Glutamatergic neuron (in vitro differentiated cells): Measurements from ENCODE around the gene DHCR24. TPM values are rescaled to one million over a fixed set of nuclear protein-coding genes. Genes with fewer than 3 reads are reported as not detected.

Experiments used
- DNase-seq: peaks from one replicate; pipeline ENCODE4 v3.0.0; 2022
- H3K27ac Mint-ChIP-seq: one replicate; pipeline ENCODE4 v1.8.0; 2020; ENCODE audit warnings: mild to moderate bottlenecking, mixed read lengths, inconsistent platforms; ENCODE audit not compliant: unreplicated experiment
- H3K27me3 Mint-ChIP-seq: one replicate; pipeline ENCODE4 v1.8.0; 2020; ENCODE audit warnings: mild to moderate bottlenecking, moderate library complexity, mixed read lengths, inconsistent platforms; ENCODE audit not compliant: unreplicated experiment
- H3K36me3 Mint-ChIP-seq: one replicate; pipeline ENCODE4 v1.8.0; 2020; ENCODE audit warnings: mild to moderate bottlenecking, mixed read lengths, inconsistent platforms; ENCODE audit not compliant: unreplicated experiment
- H3K4me1 Mint-ChIP-seq: one replicate; pipeline ENCODE4 v1.8.0; 2020; ENCODE audit warnings: mild to moderate bottlenecking, low read depth, mixed read lengths, inconsistent platforms; ENCODE audit not compliant: unreplicated experiment
- H3K4me3 Mint-ChIP-seq: one replicate; pipeline ENCODE4 v1.8.0; 2020; ENCODE audit warnings: mild to moderate bottlenecking, mixed read lengths, inconsistent platforms; ENCODE audit not compliant: unreplicated experiment
- H3K9me3 Mint-ChIP-seq: one replicate; pipeline ENCODE4 v1.8.0; 2020; ENCODE audit warnings: mild to moderate bottlenecking, moderate library complexity, mixed read lengths, inconsistent platforms; ENCODE audit not compliant: unreplicated experiment
- total RNA-seq: library from RNA; stranded (reverse); fragmentation: NEBNext Ultra II Directional; extraction: Animal tissue kit (Norgen Biotek cat#: 25700); gene quantifications from one replicate; pipeline ENCODE4 v1.2.1, GENCODE V29; 2021; ENCODE audit not compliant: unreplicated experiment
- TF ChIP-seq, protein P1 (sequence below): fragments of 200-600 bp; sonication (generic); IDR thresholded peaks from one replicate; pipeline ENCODE4 v1.5.0; 2021; ENCODE audit not compliant: partially characterized antibody, unreplicated experiment

The DHCR24 gene
- total RNA-seq, 1 donor from 2014 or later: 284 TPM

GRCh38 chr1:54812801-54813484 lies 74.1 kb downstream of the DHCR24 start:
- Mint-ChIP-seq H3K36me3 (no peaks in the 10 kb centered on the region), H3K27me3 (peaks cover 2% of the 10 kb centered on the region), H3K27ac (no peak overlapping the region), H3K9me3 (no peaks in the 10 kb centered on the region), H3K4me1 (peaks cover 4% of the 10 kb centered on the region), H3K4me3 (no peak overlapping the region)
- DNase-seq: no peak
- TF ChIP-seq, protein P1, sequence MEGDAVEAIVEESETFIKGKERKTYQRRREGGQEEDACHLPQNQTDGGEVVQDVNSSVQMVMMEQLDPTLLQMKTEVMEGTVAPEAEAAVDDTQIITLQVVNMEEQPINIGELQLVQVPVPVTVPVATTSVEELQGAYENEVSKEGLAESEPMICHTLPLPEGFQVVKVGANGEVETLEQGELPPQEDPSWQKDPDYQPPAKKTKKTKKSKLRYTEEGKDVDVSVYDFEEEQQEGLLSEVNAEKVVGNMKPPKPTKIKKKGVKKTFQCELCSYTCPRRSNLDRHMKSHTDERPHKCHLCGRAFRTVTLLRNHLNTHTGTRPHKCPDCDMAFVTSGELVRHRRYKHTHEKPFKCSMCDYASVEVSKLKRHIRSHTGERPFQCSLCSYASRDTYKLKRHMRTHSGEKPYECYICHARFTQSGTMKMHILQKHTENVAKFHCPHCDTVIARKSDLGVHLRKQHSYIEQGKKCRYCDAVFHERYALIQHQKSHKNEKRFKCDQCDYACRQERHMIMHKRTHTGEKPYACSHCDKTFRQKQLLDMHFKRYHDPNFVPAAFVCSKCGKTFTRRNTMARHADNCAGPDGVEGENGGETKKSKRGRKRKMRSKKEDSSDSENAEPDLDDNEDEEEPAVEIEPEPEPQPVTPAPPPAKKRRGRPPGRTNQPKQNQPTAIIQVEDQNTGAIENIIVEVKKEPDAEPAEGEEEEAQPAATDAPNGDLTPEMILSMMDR: no peak

DNA sequence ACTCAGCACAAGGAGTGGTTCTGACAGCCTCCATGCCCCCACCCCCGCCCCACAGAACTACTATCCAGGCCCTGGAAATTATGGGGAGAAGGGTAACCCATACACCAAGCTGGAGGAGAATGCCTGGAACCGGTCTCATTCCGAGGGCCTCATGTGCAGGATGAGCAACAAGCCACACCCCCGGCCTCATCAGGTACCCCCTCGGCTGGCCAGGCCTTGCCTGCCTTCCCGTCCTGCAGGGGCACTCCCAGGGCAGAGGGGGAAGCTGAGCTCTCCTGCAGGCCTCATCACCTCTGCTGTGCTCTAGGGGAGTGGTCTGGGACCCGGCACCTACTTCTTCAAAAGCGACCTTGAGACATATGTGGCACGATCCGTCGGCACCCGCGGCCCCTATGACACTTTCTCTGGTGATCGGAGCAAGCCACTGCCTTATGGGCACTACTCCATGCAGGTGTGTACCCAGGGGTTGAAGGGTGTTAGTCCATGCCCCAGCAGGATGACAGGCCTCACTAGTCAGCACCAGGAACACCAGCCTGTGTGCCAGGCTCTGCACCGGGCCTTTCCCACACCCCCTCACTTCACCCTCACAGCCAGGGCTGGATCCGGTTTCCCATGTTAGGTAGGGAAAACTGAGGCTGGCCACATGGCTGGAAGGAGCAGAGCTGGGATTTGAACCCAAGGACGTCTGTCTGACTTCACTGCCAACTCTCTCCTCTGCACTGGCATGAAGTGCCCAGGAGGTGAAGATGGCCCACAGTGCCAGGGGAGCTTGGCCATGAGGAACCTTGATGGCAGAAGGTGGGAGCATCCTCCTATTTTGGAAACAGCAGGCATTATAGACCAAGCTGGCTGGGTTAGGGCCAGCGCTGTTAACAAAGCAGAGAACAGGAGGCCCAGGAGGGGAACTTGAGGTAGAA lies 75.0 kb downstream of the DHCR24 start:
- Mint-ChIP-seq H3K4me3 (no peak overlapping the region), H3K9me3 (no peaks in the 10 kb centered on the region), H3K27me3 (peaks cover 2% of the 10 kb centered on the region), H3K27ac (no peak overlapping the region), H3K4me1 (peaks cover 4% of the 10 kb centered on the region), H3K36me3 (no peaks in the 10 kb centered on the region)
- TF ChIP-seq, protein P1: no peak
- DNase-seq: no peak

- no peak for DNase-seq
- TF ChIP-seq, protein P1: no peak
Observed at GRCh38 chr1:54811066-54811465, 75.9 kb downstream of the DHCR24 start.

DNA sequence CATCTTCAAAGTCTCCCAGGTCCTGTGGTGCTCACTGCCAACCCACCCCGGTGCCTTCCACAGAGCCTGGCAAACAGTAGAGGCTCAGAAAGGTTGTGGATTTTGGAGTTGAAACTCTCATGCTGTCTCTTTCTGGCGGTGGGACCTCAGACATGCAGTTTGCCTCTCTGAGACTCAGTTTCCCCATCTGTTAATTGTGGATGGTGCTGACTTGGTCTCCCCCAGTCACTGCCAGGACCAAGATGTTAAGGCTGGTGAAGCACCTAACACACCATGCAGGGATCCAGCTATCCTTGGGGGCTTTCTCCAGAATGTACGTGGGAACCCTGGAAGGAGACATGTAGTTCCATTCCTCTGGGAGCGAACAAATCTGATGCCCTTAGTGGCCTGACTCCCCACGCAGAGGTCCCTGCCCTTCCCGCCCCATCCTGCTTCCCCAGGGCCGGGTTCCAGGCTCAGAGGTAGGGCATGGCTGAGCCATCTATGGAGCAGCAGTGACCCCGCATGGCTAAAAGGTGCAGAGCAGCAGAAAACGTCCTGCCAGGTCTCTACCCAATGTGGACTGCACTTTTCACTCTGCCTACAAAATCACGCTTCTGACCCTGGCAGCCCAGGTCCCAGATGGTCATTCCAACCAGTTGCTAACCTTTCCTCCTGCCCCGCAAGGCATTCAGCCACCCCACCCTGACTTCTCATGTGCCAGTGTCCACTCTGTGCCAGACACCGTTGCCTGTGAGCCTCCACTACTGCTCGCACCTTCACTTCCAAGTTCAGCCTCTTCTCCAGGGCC lies 76.6 kb downstream of the DHCR24 start:
- TF ChIP-seq, protein P1: peak; percentile 64
- Mint-ChIP-seq H3K27me3 (peaks cover 2% of the 10 kb centered on the region), H3K9me3 (no peaks in the 10 kb centered on the region), H3K4me3 (no peak overlapping the region), H3K36me3 (no peaks in the 10 kb centered on the region), H3K27ac (no peak overlapping the region), H3K4me1 (peaks cover under 1% of the 10 kb centered on the region)
- peak; percentile 87 for DNase-seq

More at GRCh38 chr1:54811066-54811465, 75.9 kb downstream of the DHCR24 start:
- Mint-ChIP-seq H3K27me3 (no peaks in the 10 kb centered on the region), H3K36me3 (no peaks in the 10 kb centered on the region), H3K4me1 (peaks cover 4% of the 10 kb centered on the region), H3K4me3 (peak overlapping the region; percentile 27), H3K9me3 (no peaks in the 10 kb centered on the region), H3K27ac (no peak overlapping the region)
